Ovary (tissue), 9 donors: Measurements from ENCODE around the gene ACAD9. TPM values are rescaled to one million over a fixed set of nuclear protein-coding genes. Genes with fewer than 3 reads are reported as not detected.

ENCODE experiments used
- DNase-seq, 5 donors: peaks; one replicate each; pipeline ENCODE4 v3.0.0-alpha.2; 2019 to 2020
- H3K27ac ChIP-seq, 2 donors: fragments of 200-600 bp; one replicate each; pipeline versions ENCODE4 v1.5.1 to v1.8.0; 2019 to 2022
- H3K27me3 ChIP-seq: fragments of 200-600 bp; one replicate; pipeline ENCODE4 v1.8.0; 2022
- H3K36me3 ChIP-seq: fragments of 200-600 bp; sonication (generic); one replicate; pipeline ENCODE4 v1.5.1; 2019
- H3K4me1 ChIP-seq: one replicate; pipeline ENCODE4 v1.8.1; 2013; ENCODE audit warnings: mild to moderate bottlenecking, moderate library complexity; ENCODE audit not compliant: insufficient read depth
- H3K4me3 ChIP-seq: fragments of 200-600 bp; sonication (generic); one replicate; pipeline ENCODE4 v1.5.1; 2017
- H3K9me3 ChIP-seq, 2 donors: fragments of 200-600 bp in 1 of 2; sonication (generic) in 1 of 2; one replicate each; pipeline versions ENCODE4 v1.5.1 to v1.8.1; 2013 to 2019; ENCODE audit warnings: mild to moderate bottlenecking in 1 of 2, moderate library complexity in 1 of 2
- CTCF ChIP-seq, 3 donors: fragments of 450-650 bp in 2 of 3; fragments of 200-600 bp in 1 of 3; IDR thresholded peaks; one replicate each; pipeline versions ENCODE4 v1.5.1 to v1.8.0; 2016 to 2022; ENCODE audit warnings: antibody characterized with exemption in 3 of 3, mild to moderate bottlenecking in 1 of 3
- EP300 ChIP-seq: sonication (generic); formaldehyde crosslinking; IDR thresholded peaks from one replicate; pipeline ENCODE4 v1.6.1; 2017; ENCODE audit warnings: antibody characterized with exemption
- POLR2A ChIP-seq: fragments of 450-650 bp; IDR thresholded peaks from one replicate; pipeline ENCODE4 v1.6.1; 2017; ENCODE audit warnings: antibody characterized with exemption, mild to moderate bottlenecking, moderate library complexity
- WGBS, 3 donors: extraction: QIAGEN DNeasy Blood & Tissue Kit in 1 of 3; methylation state at CpG; one replicate each; pipeline versions ENCODE4 v1.1.5 to v1.1.7; 2013 to 2017; 5-methylcytosine and 5-hydroxymethylcytosine counted together
- intact Hi-C, 4 donors: fragments of 100-400 bp; cut with DNase I; formaldehyde crosslinking; loops; one replicate each; pipeline versions ENCODE4 v1.11.0 to v1.15.1; 2022 to 2023
- polyA plus RNA-seq, 2 donors: library from polyadenylated mRNA; stranded (reverse); fragments of 200-250 nt in 1 of 2; fragments of 350-450 nt in 1 of 2; fragmentation: Illumina TruSeq in 1 of 2; extraction: RNeasy Lipid Tissue Mini Kit (QIAGEN cat#74804) in 1 of 2; gene quantifications; one replicate each; pipeline ENCODE4 v1.2.3, GENCODE V29; 2013 to 2014
- total RNA-seq, 7 donors: library from RNA; depleted of rRNA in 2 of 7; stranded (reverse); fragments of >200 nt in 2 of 7; fragmentation: NEBNext Ultra II Directional in 3 of 7; extraction: Animal tissue kit (Norgen Biotek cat#: 25700) in 3 of 7; gene quantifications; one replicate each; pipeline versions ENCODE4 v1.1.0 to v1.2.4, GENCODE V29; 2016 to 2023
- donor health status: DM: no; HTN: no; CAD: no; lungs with moderate emphysema.
- donor health status: DM: no; HTN: no; CAD: no.
- donor health status: Bipolar disorder and iron deficiency.
- donor health status: DM: yes; HTN: yes; CAD: no.
- donor health status: DM: no; HTN: no; CAD: no.
- donor health status: DM: yes; HTN: yes; CAD: no.

Gene ACAD9
- total and polyA plus RNA-seq, 9 donors: 21.8 to 51.7 (median 36.5) TPM

GRCh38 chr3:128850544-128850943 is 28.9 kb upstream of the ACAD9 start:
- WGBS, 3 donors: 90 to 94% (median 91%) methylated on average over 9 of the region's 9 CpGs
- Histone ChIP-seq H3K36me3 (no peaks in the 10 kb centered on the region), H3K4me3 (no peak overlapping the region), H3K4me1 (peaks cover 4% of the 10 kb centered on the region), H3K27me3 (no peaks in the 10 kb centered on the region), H3K9me3 (peaks cover 0 to 3% of the 10 kb centered on the region in 2 donors), H3K27ac (no peak overlapping the region)
- TF ChIP-seq POLR2A (no peak), EP300 (no peak), CTCF (IDR thresholded peaks at IDR 0.05) (no peak)
- intact Hi-C loops: no loop called here
- DNase-seq: no peak

GRCh38 chr3:128851601-128852000 is 27.8 kb upstream of the ACAD9 start:
- no peak for DNase-seq
- H3K27me3 ChIP-seq: no peaks in the 10 kb centered on the region
- no peaks in the 10 kb centered on the region for H3K36me3 ChIP-seq
- WGBS, 3 donors: 62 to 73% (median 67%) methylated on average over 4 of the region's 4 CpGs
- TF ChIP-seq EP300 (no peak), CTCF (IDR thresholded peaks at IDR 0.05) (no peak), POLR2A (no peak)
- no peak overlapping the region for H3K4me3 ChIP-seq
- intact Hi-C loops: no loop called here
- H3K9me3 ChIP-seq: peaks cover 0 to 3% of the 10 kb centered on the region in 2 donors
- no peak overlapping the region for H3K27ac ChIP-seq
- no peaks in the 10 kb centered on the region for H3K4me1 ChIP-seq

- H3K27me3 ChIP-seq: no peaks in the 10 kb centered on the region
- H3K36me3 ChIP-seq: no peaks in the 10 kb centered on the region
- no peak for DNase-seq
- H3K4me3 ChIP-seq: no peak overlapping the region
- intact Hi-C loops: no loop called here
- no peak overlapping the region for H3K27ac ChIP-seq
- WGBS, 3 donors: 89 to 96% (median 91%) methylated on average over 3 to 5 of the region's 5 CpGs
- no peaks in the 10 kb centered on the region for H3K4me1 ChIP-seq
- H3K9me3 ChIP-seq: peaks cover 0 to 3% of the 10 kb centered on the region in 2 donors
- TF ChIP-seq CTCF (IDR thresholded peaks at IDR 0.05): no peak
- no peak for TF ChIP-seq EP300
- no peak for TF ChIP-seq POLR2A
Observed at GRCh38 chr3:128853826-128854225, 25.6 kb upstream of the ACAD9 start.

- intact Hi-C loops: no loop called here
- H3K27me3 ChIP-seq: no peaks in the 10 kb centered on the region
- no peak for DNase-seq
- H3K4me3 ChIP-seq: no peak overlapping the region
- TF ChIP-seq CTCF (IDR thresholded peaks at IDR 0.05): no peak
- TF ChIP-seq POLR2A: no peak
- H3K27ac ChIP-seq: no peak overlapping the region
- H3K36me3 ChIP-seq: no peaks in the 10 kb centered on the region
- no peaks in the 10 kb centered on the region for H3K4me1 ChIP-seq
- 79 to 89% (median 79%) methylated on average over 3 of the region's 3 CpGs for whole genome bisulfite sequencing, 3 donors
- H3K9me3 ChIP-seq: peaks cover 2 to 3% of the 10 kb centered on the region in 2 donors
Observed at GRCh38 chr3:128854475-128854874, 24.9 kb upstream of the ACAD9 start.

- no peaks in the 10 kb centered on the region for H3K36me3 ChIP-seq
- no peak overlapping the region for H3K4me3 ChIP-seq
- TF ChIP-seq POLR2A (no peak), EP300 (no peak), CTCF (IDR thresholded peaks at IDR 0.05) (no peak)
- WGBS, 3 donors: 65 to 87% (median 77%) methylated on average over 4 of the region's 4 CpGs
- H3K9me3 ChIP-seq: peaks cover 3 to 12% of the 10 kb centered on the region in 2 donors
- intact Hi-C loops: no loop called here
- no peaks in the 10 kb centered on the region for H3K4me1 ChIP-seq
- H3K27me3 ChIP-seq: no peaks in the 10 kb centered on the region
- H3K27ac ChIP-seq: no peak overlapping the region
- DNase-seq: no peak
Observed at GRCh38 chr3:128855569-128855968, 23.9 kb upstream of the ACAD9 start.
